WTC11 (cell line): ENCODE results near the gene TBC1D22A. TPM values are rescaled to one million over a fixed set of nuclear protein-coding genes. Genes with fewer than 3 reads are reported as not detected.

Source experiments
- ATAC-seq: fragments of 200-7000 bp; cut with Tn5 transposase; 2 replicates; pipeline ENCODE4 v1.10.0; 2021; ENCODE audit warnings: mild to moderate bottlenecking, moderate library complexity
- CTCF ChIA-PET: fragments of 300-600 bp; sonication (Branson Sonifier 250); formaldehyde crosslinking; loops from one replicate; lab custom pipeline; 2021; ENCODE audit warnings: antibody characterized with exemption; lab: Charles Lee
- POLR2A ChIA-PET: fragments of 350-600 bp; sonication (Branson Sonifier 250); formaldehyde crosslinking; loops from one replicate; lab custom pipeline; 2021; ENCODE audit warnings: antibody characterized with exemption; lab: Charles Lee
- DNase-seq: peaks from one replicate; pipeline ENCODE4 v3.0.0; 2021; ENCODE audit warnings: low spot score
- H3K27ac Mint-ChIP-seq: 2 replicates; pipeline ENCODE4 v1.8.0; 2021; ENCODE audit warnings: mixed read lengths
- H3K27me3 Mint-ChIP-seq: 2 replicates; pipeline ENCODE4 v1.8.0; 2021; ENCODE audit warnings: low read depth, mild to moderate bottlenecking, moderate library complexity, mixed read lengths
- H3K36me3 Mint-ChIP-seq: 2 replicates; pipeline ENCODE4 v1.8.0; 2021; ENCODE audit warnings: mixed read lengths
- H3K4me1 Mint-ChIP-seq: 2 replicates; pipeline ENCODE4 v1.8.0; 2022; ENCODE audit warnings: mixed read lengths
- H3K4me3 Mint-ChIP-seq: 2 replicates; pipeline ENCODE4 v1.8.0; 2021; ENCODE audit warnings: mild to moderate bottlenecking, moderate library complexity, mixed read lengths
- H3K9me3 Mint-ChIP-seq: 2 replicates; pipeline ENCODE4 v1.8.0; 2021; ENCODE audit warnings: mixed read lengths
- ATF3 ChIP-seq: sonication (generic); formaldehyde crosslinking; conservative IDR thresholded peaks from 2 replicates; pipeline ENCODE4 v1.8.1; 2022; ENCODE audit warnings: mild to moderate bottlenecking, missing genetic modification reagents
- E2F1 ChIP-seq: sonication (generic); formaldehyde crosslinking; IDR thresholded peaks from 2 replicates; pipeline ENCODE4 v1.8.0; 2022; ENCODE audit warnings: mild to moderate bottlenecking, missing genetic modification reagents
- ERG ChIP-seq: fragments of 250-450 bp; sonication (Bioruptor Pico); IDR thresholded peaks from 2 replicates; pipeline ENCODE4 v1.8.0; 2021; ENCODE audit warnings: mild to moderate bottlenecking
- GTF2I ChIP-seq: fragments of 250-450 bp; sonication (Bioruptor Pico); conservative IDR thresholded peaks from 2 replicates; pipeline ENCODE4 v1.4.0; 2021; ENCODE audit warnings: mild to moderate bottlenecking
- KAT7 ChIP-seq: sonication (generic); formaldehyde crosslinking; IDR thresholded peaks from 2 replicates; pipeline ENCODE4 v1.8.1; 2023; ENCODE audit warnings: missing genetic modification reagents, mild to moderate bottlenecking, borderline replicate concordance
- NFATC4 ChIP-seq: fragments of 250-450 bp; sonication (Bioruptor Pico); IDR thresholded peaks from 2 replicates; pipeline ENCODE4 v1.9.0; 2021; ENCODE audit warnings: mild to moderate bottlenecking
- NR2C2 ChIP-seq: sonication (generic); formaldehyde crosslinking; IDR thresholded peaks from 2 replicates; pipeline ENCODE4 v1.8.0; 2022; ENCODE audit warnings: mild to moderate bottlenecking, missing genetic modification reagents
- OVOL2 ChIP-seq: fragments of 250-450 bp; sonication (Bioruptor Pico); IDR thresholded peaks from 2 replicates; pipeline ENCODE4 v1.9.0; 2021; ENCODE audit warnings: mild to moderate bottlenecking, borderline replicate concordance
- PRRX2 ChIP-seq: fragments of 250-450 bp; sonication (Bioruptor Pico); IDR thresholded peaks from 2 replicates; pipeline ENCODE4 v1.8.0; 2021; ENCODE audit warnings: mild to moderate bottlenecking
- SMAD4 ChIP-seq: sonication (generic); formaldehyde crosslinking; IDR thresholded peaks from 2 replicates; pipeline ENCODE4 v1.8.0; 2022; ENCODE audit warnings: mild to moderate bottlenecking, missing genetic modification reagents
- SOX15 ChIP-seq: fragments of 250-450 bp; sonication (Bioruptor Pico); IDR thresholded peaks from 2 replicates; pipeline ENCODE4 v1.9.0; 2021; ENCODE audit warnings: mild to moderate bottlenecking
- TEAD1 ChIP-seq: sonication (generic); formaldehyde crosslinking; IDR thresholded peaks from 2 replicates; pipeline ENCODE4 v1.8.0; 2022; ENCODE audit warnings: mild to moderate bottlenecking, missing genetic modification reagents
- ZBTB21 ChIP-seq: sonication (generic); formaldehyde crosslinking; IDR thresholded peaks from 2 replicates; pipeline ENCODE4 v1.8.1; 2023; ENCODE audit warnings: mild to moderate bottlenecking, missing genetic modification reagents, borderline replicate concordance
- ZNF121 ChIP-seq: sonication (generic); formaldehyde crosslinking; IDR thresholded peaks from 2 replicates; pipeline ENCODE4 v1.8.0; 2023; ENCODE audit warnings: missing genetic modification reagents
- ZNF219 ChIP-seq: sonication (generic); formaldehyde crosslinking; IDR thresholded peaks from 2 replicates; pipeline ENCODE4 v1.8.0; 2023; ENCODE audit warnings: missing genetic modification reagents, mild to moderate bottlenecking, borderline replicate concordance
- ZNF416 ChIP-seq: fragments of 250-450 bp; sonication (Bioruptor Pico); IDR thresholded peaks from 2 replicates; pipeline ENCODE4 v1.9.0; 2021; ENCODE audit warnings: mild to moderate bottlenecking, inconsistent platforms
- ZNF671 ChIP-seq: fragments of 250-450 bp; sonication (Bioruptor Pico); IDR thresholded peaks from 2 replicates; pipeline ENCODE4 v1.8.0; 2021; ENCODE audit warnings: mild to moderate bottlenecking
- total RNA-seq: library from RNA; stranded (reverse); gene quantifications from 3 replicates; pipeline ENCODE4 v1.2.3, GENCODE V29; 2021
- TF ChIP-seq, protein P1 (sequence below): sonication (generic); formaldehyde crosslinking; IDR thresholded peaks from 2 replicates; pipeline ENCODE4 v1.8.0; 2022; ENCODE audit warnings: mild to moderate bottlenecking, missing genetic modification reagents
- TF ChIP-seq, protein P2 (sequence below): fragments of 250-450 bp; sonication (Bioruptor Pico); IDR thresholded peaks from 2 replicates; pipeline ENCODE4 v1.9.0; 2021; ENCODE audit warnings: mild to moderate bottlenecking
- TF ChIP-seq, protein P3 (sequence below): fragments of 250-450 bp; sonication (Bioruptor Pico); IDR thresholded peaks from 2 replicates; pipeline ENCODE4 v1.9.0; 2021; ENCODE audit warnings: moderate library complexity, mild to moderate bottlenecking, inconsistent platforms, borderline replicate concordance
- TF ChIP-seq, protein P4 (sequence below): sonication (generic); formaldehyde crosslinking; IDR thresholded peaks from 2 replicates; pipeline ENCODE4 v1.8.1; 2023; ENCODE audit warnings: mild to moderate bottlenecking, missing genetic modification reagents
- TF ChIP-seq, protein P5 (sequence below): sonication (generic); formaldehyde crosslinking; IDR thresholded peaks from 2 replicates; pipeline ENCODE4 v1.8.1; 2022; ENCODE audit warnings: mild to moderate bottlenecking, moderate library complexity, missing genetic modification reagents
- TF ChIP-seq, protein P6 (sequence below): sonication (generic); formaldehyde crosslinking; IDR thresholded peaks from 2 replicates; pipeline ENCODE4 v1.8.1; 2023; ENCODE audit warnings: mild to moderate bottlenecking, missing genetic modification reagents, borderline replicate concordance

The TBC1D22A gene
- total RNA-seq, 1 experiment from 2014 or later, result 18.1 TPM

GRCh38 chr22:47068626-47068996, 306.2 kb downstream of the TBC1D22A start:
- H3K4me3 Mint-ChIP-seq, result no peak overlapping the region
- H3K27me3 Mint-ChIP-seq, result no peaks in the 10 kb centered on the region
- CTCF ChIA-PET, result no interaction called here
- H3K27ac Mint-ChIP-seq, result no peak overlapping the region
- no peak for DNase-seq
- H3K9me3 Mint-ChIP-seq, result 0 out of 2 replicates have a peak, but pooled peaks cover 6% of the 10 kb centered on the region
- POLR2A ChIA-PET, result no interaction called here
- no peaks in the 10 kb centered on the region for H3K36me3 Mint-ChIP-seq
- TF ChIP-seq E2F1 (CRISPR knock-in tag), result no peak
- no peak for TF ChIP-seq ZNF121 (CRISPR knock-in tag)
- TF ChIP-seq, protein P1, sequence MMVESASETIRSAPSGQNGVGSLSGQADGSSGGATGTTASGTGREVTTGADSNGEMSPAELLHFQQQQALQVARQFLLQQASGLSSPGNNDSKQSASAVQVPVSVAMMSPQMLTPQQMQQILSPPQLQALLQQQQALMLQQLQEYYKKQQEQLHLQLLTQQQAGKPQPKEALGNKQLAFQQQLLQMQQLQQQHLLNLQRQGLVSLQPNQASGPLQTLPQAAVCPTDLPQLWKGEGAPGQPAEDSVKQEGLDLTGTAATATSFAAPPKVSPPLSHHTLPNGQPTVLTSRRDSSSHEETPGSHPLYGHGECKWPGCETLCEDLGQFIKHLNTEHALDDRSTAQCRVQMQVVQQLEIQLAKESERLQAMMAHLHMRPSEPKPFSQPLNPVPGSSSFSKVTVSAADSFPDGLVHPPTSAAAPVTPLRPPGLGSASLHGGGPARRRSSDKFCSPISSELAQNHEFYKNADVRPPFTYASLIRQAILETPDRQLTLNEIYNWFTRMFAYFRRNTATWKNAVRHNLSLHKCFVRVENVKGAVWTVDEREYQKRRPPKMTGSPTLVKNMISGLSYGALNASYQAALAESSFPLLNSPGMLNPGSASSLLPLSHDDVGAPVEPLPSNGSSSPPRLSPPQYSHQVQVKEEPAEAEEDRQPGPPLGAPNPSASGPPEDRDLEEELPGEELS (CRISPR knock-in tag), result no peak
- no peak for TF ChIP-seq TEAD1 (CRISPR knock-in tag)
- TF ChIP-seq NR2C2 (CRISPR knock-in tag), result no peak
- TF ChIP-seq, protein P2, sequence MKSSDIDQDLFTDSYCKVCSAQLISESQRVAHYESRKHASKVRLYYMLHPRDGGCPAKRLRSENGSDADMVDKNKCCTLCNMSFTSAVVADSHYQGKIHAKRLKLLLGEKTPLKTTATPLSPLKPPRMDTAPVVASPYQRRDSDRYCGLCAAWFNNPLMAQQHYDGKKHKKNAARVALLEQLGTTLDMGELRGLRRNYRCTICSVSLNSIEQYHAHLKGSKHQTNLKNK (CRISPR knock-in tag), result no peak
- no peak for TF ChIP-seq PRRX2 (CRISPR knock-in tag)
- no peak for TF ChIP-seq NFATC4 (CRISPR knock-in tag)
- TF ChIP-seq ZNF219 (CRISPR knock-in tag), result no peak
- TF ChIP-seq ERG (CRISPR knock-in tag), result no peak
- TF ChIP-seq GTF2I (CRISPR knock-in tag), result no peak
- TF ChIP-seq, all 79 proteins: peak for 0
- peaks cover 8% of the 10 kb centered on the region for H3K4me1 Mint-ChIP-seq
- ATAC-seq, result no peak

- Mint-ChIP-seq H3K36me3 (peaks cover 2% of the 10 kb centered on the region), H3K4me3 (no peak overlapping the region), H3K9me3 (0 out of 2 replicates have a peak, but pooled peaks cover 6% of the 10 kb centered on the region), H3K27me3 (no peaks in the 10 kb centered on the region), H3K4me1 (peaks cover 8% of the 10 kb centered on the region), H3K27ac (no peak overlapping the region)
- DNase-seq, result no peak
- no peak for ATAC-seq
- ChIA-PET POLR2A (no interaction called here), CTCF (no interaction called here)
- TF ChIP-seq TEAD1 (CRISPR knock-in tag) (no peak), ZNF671 (CRISPR knock-in tag) (no peak), OVOL2 (no peak), ZNF416 (no peak), PRRX2 (CRISPR knock-in tag) (no peak), SOX15 (CRISPR knock-in tag) (no peak), KAT7 (CRISPR knock-in tag) (no peak), ZBTB21 (no peak), ATF3 (CRISPR knock-in tag) (no peak), SMAD4 (CRISPR knock-in tag) (no peak)
- TF ChIP-seq, protein P3, sequence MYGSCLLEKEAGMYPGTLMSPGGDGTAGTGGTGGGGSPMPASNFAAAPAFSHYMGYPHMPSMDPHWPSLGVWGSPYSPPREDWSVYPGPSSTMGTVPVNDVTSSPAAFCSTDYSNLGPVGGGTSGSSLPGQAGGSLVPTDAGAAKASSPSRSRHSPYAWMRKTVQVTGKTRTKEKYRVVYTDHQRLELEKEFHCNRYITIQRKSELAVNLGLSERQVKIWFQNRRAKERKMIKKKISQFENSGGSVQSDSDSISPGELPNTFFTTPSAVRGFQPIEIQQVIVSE, result no peak
- TF ChIP-seq, protein P4, sequence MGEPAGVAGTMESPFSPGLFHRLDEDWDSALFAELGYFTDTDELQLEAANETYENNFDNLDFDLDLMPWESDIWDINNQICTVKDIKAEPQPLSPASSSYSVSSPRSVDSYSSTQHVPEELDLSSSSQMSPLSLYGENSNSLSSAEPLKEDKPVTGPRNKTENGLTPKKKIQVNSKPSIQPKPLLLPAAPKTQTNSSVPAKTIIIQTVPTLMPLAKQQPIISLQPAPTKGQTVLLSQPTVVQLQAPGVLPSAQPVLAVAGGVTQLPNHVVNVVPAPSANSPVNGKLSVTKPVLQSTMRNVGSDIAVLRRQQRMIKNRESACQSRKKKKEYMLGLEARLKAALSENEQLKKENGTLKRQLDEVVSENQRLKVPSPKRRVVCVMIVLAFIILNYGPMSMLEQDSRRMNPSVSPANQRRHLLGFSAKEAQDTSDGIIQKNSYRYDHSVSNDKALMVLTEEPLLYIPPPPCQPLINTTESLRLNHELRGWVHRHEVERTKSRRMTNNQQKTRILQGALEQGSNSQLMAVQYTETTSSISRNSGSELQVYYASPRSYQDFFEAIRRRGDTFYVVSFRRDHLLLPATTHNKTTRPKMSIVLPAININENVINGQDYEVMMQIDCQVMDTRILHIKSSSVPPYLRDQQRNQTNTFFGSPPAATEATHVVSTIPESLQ (CRISPR knock-in tag), result no peak
- TF ChIP-seq, protein P5, sequence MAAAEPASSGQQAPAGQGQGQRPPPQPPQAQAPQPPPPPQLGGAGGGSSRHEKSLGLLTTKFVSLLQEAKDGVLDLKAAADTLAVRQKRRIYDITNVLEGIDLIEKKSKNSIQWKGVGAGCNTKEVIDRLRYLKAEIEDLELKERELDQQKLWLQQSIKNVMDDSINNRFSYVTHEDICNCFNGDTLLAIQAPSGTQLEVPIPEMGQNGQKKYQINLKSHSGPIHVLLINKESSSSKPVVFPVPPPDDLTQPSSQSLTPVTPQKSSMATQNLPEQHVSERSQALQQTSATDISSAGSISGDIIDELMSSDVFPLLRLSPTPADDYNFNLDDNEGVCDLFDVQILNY (CRISPR knock-in tag), result no peak
- TF ChIP-seq, protein P6, sequence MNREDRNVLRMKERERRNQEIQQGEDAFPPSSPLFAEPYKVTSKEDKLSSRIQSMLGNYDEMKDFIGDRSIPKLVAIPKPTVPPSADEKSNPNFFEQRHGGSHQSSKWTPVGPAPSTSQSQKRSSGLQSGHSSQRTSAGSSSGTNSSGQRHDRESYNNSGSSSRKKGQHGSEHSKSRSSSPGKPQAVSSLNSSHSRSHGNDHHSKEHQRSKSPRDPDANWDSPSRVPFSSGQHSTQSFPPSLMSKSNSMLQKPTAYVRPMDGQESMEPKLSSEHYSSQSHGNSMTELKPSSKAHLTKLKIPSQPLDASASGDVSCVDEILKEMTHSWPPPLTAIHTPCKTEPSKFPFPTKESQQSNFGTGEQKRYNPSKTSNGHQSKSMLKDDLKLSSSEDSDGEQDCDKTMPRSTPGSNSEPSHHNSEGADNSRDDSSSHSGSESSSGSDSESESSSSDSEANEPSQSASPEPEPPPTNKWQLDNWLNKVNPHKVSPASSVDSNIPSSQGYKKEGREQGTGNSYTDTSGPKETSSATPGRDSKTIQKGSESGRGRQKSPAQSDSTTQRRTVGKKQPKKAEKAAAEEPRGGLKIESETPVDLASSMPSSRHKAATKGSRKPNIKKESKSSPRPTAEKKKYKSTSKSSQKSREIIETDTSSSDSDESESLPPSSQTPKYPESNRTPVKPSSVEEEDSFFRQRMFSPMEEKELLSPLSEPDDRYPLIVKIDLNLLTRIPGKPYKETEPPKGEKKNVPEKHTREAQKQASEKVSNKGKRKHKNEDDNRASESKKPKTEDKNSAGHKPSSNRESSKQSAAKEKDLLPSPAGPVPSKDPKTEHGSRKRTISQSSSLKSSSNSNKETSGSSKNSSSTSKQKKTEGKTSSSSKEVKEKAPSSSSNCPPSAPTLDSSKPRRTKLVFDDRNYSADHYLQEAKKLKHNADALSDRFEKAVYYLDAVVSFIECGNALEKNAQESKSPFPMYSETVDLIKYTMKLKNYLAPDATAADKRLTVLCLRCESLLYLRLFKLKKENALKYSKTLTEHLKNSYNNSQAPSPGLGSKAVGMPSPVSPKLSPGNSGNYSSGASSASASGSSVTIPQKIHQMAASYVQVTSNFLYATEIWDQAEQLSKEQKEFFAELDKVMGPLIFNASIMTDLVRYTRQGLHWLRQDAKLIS (CRISPR knock-in tag), result no peak
Observed at GRCh38 chr22:47069270-47069669, 306.8 kb downstream of the TBC1D22A start.
